Adrenal gland (tissue), 5 donors: ENCODE measurements around the gene VPS33A.

Experiments used
- POLR2A ChIP-seq, 2 donors: fragments of 450-650 bp; IDR thresholded peaks; one replicate each; pipeline ENCODE4 v1.6.1; 2017; ENCODE audit warnings: antibody characterized with exemption in 2 of 2, mild to moderate bottlenecking in 2 of 2, moderate library complexity in 1 of 2
- TF ChIP-seq, protein P1 (sequence below), 6 experiments: fragments of 450-650 bp in 4 of 6; fragments of 200-600 bp in 2 of 6; sonication (generic) in 1 of 6; IDR thresholded peaks; 1 replicate in 5 of 6; 2 replicates in 1 of 6; pipeline versions ENCODE4 v1.5.1 to v1.8.0; 2016 to 2021; ENCODE audit warnings: antibody characterized with exemption in 6 of 6, mild to moderate bottlenecking in 2 of 6, moderate library complexity in 1 of 6
- donor health status: DM: no; HTN: no; CAD: no.

DNA sequence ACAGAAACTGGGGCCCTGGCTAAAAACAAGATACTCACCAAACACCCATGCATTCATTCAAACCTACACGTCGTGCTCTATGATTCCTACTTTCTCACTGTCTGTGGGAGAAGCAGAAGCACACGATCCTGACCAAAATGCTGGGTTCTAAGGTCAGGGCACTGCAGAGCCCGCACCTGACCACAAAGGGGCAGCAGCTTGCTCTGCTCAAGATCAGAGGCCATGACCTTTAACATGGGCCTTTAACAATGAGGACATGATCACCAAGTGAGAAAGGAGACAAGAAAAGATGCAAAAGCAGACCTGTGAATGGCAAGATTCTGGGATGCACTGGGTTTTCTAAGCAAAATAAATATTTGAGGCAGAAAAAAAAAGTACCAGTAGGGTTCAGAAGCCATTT, 40.1 kb upstream of the VPS33A start:
- TF ChIP-seq, protein P1, sequence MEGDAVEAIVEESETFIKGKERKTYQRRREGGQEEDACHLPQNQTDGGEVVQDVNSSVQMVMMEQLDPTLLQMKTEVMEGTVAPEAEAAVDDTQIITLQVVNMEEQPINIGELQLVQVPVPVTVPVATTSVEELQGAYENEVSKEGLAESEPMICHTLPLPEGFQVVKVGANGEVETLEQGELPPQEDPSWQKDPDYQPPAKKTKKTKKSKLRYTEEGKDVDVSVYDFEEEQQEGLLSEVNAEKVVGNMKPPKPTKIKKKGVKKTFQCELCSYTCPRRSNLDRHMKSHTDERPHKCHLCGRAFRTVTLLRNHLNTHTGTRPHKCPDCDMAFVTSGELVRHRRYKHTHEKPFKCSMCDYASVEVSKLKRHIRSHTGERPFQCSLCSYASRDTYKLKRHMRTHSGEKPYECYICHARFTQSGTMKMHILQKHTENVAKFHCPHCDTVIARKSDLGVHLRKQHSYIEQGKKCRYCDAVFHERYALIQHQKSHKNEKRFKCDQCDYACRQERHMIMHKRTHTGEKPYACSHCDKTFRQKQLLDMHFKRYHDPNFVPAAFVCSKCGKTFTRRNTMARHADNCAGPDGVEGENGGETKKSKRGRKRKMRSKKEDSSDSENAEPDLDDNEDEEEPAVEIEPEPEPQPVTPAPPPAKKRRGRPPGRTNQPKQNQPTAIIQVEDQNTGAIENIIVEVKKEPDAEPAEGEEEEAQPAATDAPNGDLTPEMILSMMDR (IDR thresholded peaks at IDR 0.05), result peak in 4 of 6 experiments; percentile 16 to 37 (median 19)
- no peak for TF ChIP-seq POLR2A (IDR thresholded peaks at IDR 0.05)
